ENCODE results near the gene C16orf89.
"Not testable (repeated sequence)": the region's sequence is repeated elsewhere in the genome, so short reads cannot be mapped to it uniquely, and the experiment has no call there.

C16orf89 gene

DNA sequence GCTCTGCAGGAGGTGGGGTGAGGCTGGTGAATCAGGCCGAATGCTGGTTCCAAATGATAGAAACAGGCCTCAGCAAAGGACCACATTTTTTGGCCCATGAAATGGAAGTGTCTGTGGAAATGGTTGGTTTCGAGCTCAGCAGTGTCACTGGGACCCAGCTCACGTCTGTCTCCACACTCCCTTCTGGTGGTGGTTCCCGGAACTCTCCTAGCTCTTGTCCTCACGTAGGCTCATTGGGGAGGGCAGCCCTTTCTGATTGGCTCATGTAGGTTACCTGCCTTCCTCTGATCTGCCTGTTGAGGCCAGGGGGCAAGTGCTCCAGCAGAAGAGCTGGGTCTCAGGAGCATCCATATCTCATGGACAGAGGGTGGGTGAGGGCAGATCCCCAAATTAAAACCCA is 9.9 kb upstream of the C16orf89 start:
- H3K4me3 ChIP-seq (ENCODE audit: low read depth in 1 of 2, low read length in 2 of 2): no peak overlapping the region
- no peaks in the 10 kb centered on the region for H4K20me1 ChIP-seq (ENCODE audit: insufficient read depth, low read length)
- no peak overlapping the region for H3K4me2 ChIP-seq (ENCODE audit: insufficient read depth, low read length)
- TF ChIP-seq, protein P1, sequence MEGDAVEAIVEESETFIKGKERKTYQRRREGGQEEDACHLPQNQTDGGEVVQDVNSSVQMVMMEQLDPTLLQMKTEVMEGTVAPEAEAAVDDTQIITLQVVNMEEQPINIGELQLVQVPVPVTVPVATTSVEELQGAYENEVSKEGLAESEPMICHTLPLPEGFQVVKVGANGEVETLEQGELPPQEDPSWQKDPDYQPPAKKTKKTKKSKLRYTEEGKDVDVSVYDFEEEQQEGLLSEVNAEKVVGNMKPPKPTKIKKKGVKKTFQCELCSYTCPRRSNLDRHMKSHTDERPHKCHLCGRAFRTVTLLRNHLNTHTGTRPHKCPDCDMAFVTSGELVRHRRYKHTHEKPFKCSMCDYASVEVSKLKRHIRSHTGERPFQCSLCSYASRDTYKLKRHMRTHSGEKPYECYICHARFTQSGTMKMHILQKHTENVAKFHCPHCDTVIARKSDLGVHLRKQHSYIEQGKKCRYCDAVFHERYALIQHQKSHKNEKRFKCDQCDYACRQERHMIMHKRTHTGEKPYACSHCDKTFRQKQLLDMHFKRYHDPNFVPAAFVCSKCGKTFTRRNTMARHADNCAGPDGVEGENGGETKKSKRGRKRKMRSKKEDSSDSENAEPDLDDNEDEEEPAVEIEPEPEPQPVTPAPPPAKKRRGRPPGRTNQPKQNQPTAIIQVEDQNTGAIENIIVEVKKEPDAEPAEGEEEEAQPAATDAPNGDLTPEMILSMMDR (IDR thresholded peaks at IDR 0.05; ENCODE audit: borderline replicate concordance, extremely low read depth, low read length, poor library complexity, severe bottlenecking): no peak
- no peak for TF ChIP-seq EZH2 (IDR thresholded peaks at IDR 0.05; ENCODE audit: borderline replicate concordance, low read depth, low read length, severe bottlenecking)
- H3K27me3 ChIP-seq (ENCODE audit: insufficient read depth, low read length, poor library complexity): no peaks in the 10 kb centered on the region
- peaks cover 25% of the 10 kb centered on the region for H3K4me1 ChIP-seq (ENCODE audit: insufficient read depth, low read length)
- DNase-seq (no peak), ATAC-seq (ENCODE audit: insufficient read depth, low read depth) (no peak)
- H3K27ac ChIP-seq (ENCODE audit: low read length): no peak overlapping the region
- H3K79me2 ChIP-seq (ENCODE audit: insufficient read depth, low read length): peaks cover 20% of the 10 kb centered on the region
- no peak overlapping the region for H2AFZ ChIP-seq (ENCODE audit: low read depth, low read length)
- no peaks in the 10 kb centered on the region for H3K9me3 ChIP-seq (ENCODE audit: insufficient read depth, low read length, severe bottlenecking)
- peaks cover 41% of the 10 kb centered on the region for H3K36me3 ChIP-seq (ENCODE audit: insufficient read depth, low read length)
- no peak overlapping the region for H3K9ac ChIP-seq (ENCODE audit: low read depth, low read length)

DNA sequence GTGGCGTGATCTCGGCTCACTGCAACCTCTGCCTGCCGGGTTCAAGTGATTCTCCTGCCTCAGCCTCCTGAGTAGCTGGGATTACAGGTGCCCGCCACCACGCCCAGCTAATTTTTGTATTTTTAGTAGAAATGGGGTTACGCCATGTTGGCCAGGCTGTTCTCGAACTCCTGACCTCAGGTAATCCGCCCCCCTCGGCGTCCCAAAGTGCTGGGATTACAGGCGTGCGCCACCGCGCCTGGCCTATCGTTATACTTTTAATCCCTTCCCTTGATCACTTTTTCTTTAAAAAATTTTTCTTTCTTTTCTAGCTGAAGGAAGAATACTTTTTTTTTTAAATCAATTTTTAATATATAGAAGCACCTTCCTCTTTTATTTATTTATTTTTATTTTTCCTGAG is 8.0 kb upstream of the C16orf89 start:
- H3K27ac ChIP-seq (ENCODE audit: low read length); H3K27me3 ChIP-seq (ENCODE audit: insufficient read depth, low read length, poor library complexity); DNase-seq; H4K20me1 ChIP-seq (ENCODE audit: insufficient read depth, low read length); H3K4me3 ChIP-seq (ENCODE audit: low read depth in 1 of 2, low read length in 2 of 2); H3K9ac ChIP-seq (ENCODE audit: low read depth, low read length); ATAC-seq (ENCODE audit: insufficient read depth, low read depth); H2AFZ ChIP-seq (ENCODE audit: low read depth, low read length); H3K4me2 ChIP-seq (ENCODE audit: insufficient read depth, low read length); H3K9me3 ChIP-seq (ENCODE audit: insufficient read depth, low read length, severe bottlenecking): not testable (repeated sequence)
- peaks cover 29% of the 10 kb centered on the region for H3K4me1 ChIP-seq (ENCODE audit: insufficient read depth, low read length)
- H3K36me3 ChIP-seq (ENCODE audit: insufficient read depth, low read length): peaks cover 37% of the 10 kb centered on the region
- peaks cover 20% of the 10 kb centered on the region for H3K79me2 ChIP-seq (ENCODE audit: insufficient read depth, low read length)

DNA sequence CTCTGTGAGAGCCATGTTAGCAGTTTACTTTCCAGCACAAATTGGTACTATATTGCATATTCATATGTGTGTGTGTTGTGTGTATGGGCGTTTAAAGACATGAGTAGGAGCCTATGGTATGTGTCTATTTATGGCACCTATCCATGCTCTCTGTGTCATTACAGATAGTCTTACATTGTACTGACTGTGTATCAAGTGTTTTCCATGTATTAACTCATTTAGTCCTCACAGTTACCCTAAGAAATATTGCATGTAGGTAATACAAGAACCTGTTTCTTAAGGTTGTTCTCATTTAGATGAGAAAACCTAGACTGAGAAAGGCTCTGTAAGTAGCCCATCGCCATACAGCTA is 7.5 kb upstream of the C16orf89 start:
- Histone ChIP-seq H3K27ac (ENCODE audit: low read length) (no peak overlapping the region), H2AFZ (ENCODE audit: low read depth, low read length) (no peak overlapping the region), H3K9ac (ENCODE audit: low read depth, low read length) (no peak overlapping the region), H4K20me1 (ENCODE audit: insufficient read depth, low read length) (no peaks in the 10 kb centered on the region), H3K4me1 (ENCODE audit: insufficient read depth, low read length) (peaks cover 29% of the 10 kb centered on the region), H3K4me2 (ENCODE audit: insufficient read depth, low read length) (peak overlapping the region; percentile 80; the same call in 1 of the 2 replicates), H3K79me2 (ENCODE audit: insufficient read depth, low read length) (peaks cover 20% of the 10 kb centered on the region), H3K4me3 (ENCODE audit: low read depth in 1 of 2, low read length in 2 of 2) (peak overlapping the region in 1 of 2 experiments; percentile 83; a peak in 1 of 4 replicates), H3K9me3 (ENCODE audit: insufficient read depth, low read length, severe bottlenecking) (no peaks in the 10 kb centered on the region), H3K36me3 (ENCODE audit: insufficient read depth, low read length) (peaks cover 35% of the 10 kb centered on the region), H3K27me3 (ENCODE audit: insufficient read depth, low read length, poor library complexity) (no peaks in the 10 kb centered on the region)
- TF ChIP-seq, protein P1 (IDR thresholded peaks at IDR 0.05; ENCODE audit: borderline replicate concordance, extremely low read depth, low read length, poor library complexity, severe bottlenecking): no peak
- TF ChIP-seq EZH2 (IDR thresholded peaks at IDR 0.05; ENCODE audit: borderline replicate concordance, low read depth, low read length, severe bottlenecking): no peak
- DNase-seq (no peak), ATAC-seq (ENCODE audit: insufficient read depth, low read depth) (no peak)

DNA sequence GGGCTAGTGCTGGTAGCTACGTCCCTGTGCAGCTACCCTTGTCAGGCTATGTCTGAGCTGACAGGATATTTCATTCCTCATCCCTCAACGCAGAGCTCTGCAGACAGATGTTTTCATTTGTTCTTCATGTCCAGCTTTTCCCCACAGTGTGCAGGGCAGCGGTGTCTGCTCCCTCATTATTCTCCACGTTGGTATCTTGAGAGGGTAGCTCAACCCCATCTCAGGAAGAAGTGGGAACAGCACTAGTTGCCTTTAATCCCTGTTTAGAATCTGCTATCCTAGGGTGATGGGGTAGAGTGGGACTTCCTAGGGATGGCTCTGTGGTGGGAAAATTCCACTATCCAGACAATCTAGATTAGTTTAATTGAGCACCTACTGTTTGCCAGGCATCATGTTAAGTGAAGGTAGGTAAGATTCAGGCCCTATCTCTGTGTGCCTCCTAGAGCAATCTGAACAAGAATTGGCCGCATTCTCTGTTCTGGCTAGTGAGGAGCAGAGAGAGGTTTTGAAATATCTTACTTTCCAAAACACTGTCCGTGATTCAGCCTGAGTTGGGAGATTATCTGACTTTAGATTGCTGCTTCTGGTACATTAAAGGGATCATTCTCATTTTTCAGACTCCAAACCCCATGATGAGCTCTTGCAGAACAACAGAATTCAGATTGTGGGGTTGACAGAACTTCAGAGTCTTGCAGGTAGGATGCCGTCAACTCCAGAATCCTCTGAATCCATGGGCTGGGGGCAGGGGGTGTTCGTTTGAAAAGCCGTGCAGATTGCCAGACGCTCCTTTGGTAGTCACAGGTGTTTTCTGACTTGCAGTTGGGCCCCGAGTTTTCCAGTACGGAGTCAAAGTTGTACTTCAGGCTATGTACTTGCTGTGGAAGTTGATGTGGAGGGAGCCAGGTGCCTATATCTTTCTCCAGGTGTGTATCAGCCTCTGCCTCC is 6.8 kb upstream of the C16orf89 start:
- no peaks in the 10 kb centered on the region for H3K9me3 ChIP-seq (ENCODE audit: insufficient read depth, low read length, severe bottlenecking)
- H3K27ac ChIP-seq (ENCODE audit: low read length): peak overlapping the region; percentile 72
- no peak for ATAC-seq (ENCODE audit: insufficient read depth, low read depth)
- H2AFZ ChIP-seq (ENCODE audit: low read depth, low read length): peak overlapping the region; percentile 89
- H3K4me2 ChIP-seq (ENCODE audit: insufficient read depth, low read length): peak overlapping the region; percentile 80
- H4K20me1 ChIP-seq (ENCODE audit: insufficient read depth, low read length): no peaks in the 10 kb centered on the region
- peaks cover 29% of the 10 kb centered on the region for H3K4me1 ChIP-seq (ENCODE audit: insufficient read depth, low read length)
- H3K79me2 ChIP-seq (ENCODE audit: insufficient read depth, low read length): peaks cover 20% of the 10 kb centered on the region
- no peak for DNase-seq
- no peaks in the 10 kb centered on the region for H3K27me3 ChIP-seq (ENCODE audit: insufficient read depth, low read length, poor library complexity)
- H3K36me3 ChIP-seq (ENCODE audit: insufficient read depth, low read length): peaks cover 35% of the 10 kb centered on the region
- peak overlapping the region; percentile 64 for H3K9ac ChIP-seq (ENCODE audit: low read depth, low read length)
- H3K4me3 ChIP-seq (ENCODE audit: low read depth in 1 of 2, low read length in 2 of 2): peak overlapping the region; percentile 38 to 83; a peak in 3 of 4 replicates
- TF ChIP-seq, protein P1 (IDR thresholded peaks at IDR 0.05; ENCODE audit: borderline replicate concordance, extremely low read depth, low read length, poor library complexity, severe bottlenecking): no peak
- no peak for TF ChIP-seq EZH2 (IDR thresholded peaks at IDR 0.05; ENCODE audit: borderline replicate concordance, low read depth, low read length, severe bottlenecking)
